GM19099 (cell line): ENCODE data around the gene TEX11.

Experiments
- POLR2A ChIP-seq: IDR thresholded peaks from 3 replicates; pipeline ENCODE4 v1.6.1; 2011; ENCODE audit warnings: low read depth; ENCODE audit not compliant: insufficient read length; ENCODE audit errors: extremely low read depth

Gene TEX11

DNA sequence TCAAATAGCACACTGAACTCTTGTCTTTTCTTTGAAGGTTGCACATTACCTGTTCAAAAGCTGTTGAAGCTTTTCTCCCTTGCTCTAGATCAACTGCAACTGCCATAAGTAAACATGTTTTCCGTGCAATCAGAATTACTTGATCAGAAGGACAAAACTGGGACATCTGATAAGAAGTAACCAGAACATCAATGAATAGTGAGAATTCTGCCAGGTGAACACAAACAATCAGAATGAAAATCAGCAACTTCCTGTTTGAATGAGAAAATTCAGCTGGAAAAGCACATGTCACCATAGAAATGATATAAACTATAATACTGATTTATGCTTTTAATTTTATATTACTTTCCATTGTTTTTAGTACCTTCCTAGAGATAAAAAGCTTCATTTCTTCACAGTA lies 303.2 kb downstream of the TEX11 start:
- no peak for TF ChIP-seq POLR2A

DNA sequence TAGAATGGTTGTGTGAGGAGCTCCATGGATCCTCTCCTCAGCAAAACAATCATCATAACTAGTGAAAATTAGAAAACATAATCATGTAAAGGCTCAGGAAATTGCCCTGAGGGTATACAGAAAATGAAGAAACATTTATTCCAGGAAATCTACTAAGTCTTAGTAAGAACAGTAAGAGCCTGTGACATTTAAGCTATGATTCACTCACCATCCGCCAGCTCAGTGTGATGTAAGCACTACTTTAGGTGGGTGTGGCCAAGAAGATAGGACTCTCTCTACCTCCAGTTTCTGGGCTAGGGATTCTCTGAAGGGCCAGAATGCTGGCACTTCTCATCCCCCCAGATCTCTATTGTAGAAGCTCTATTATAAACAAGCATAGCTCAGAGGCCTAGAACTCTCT lies 316.4 kb downstream of the TEX11 start:
- no peak for TF ChIP-seq POLR2A

DNA sequence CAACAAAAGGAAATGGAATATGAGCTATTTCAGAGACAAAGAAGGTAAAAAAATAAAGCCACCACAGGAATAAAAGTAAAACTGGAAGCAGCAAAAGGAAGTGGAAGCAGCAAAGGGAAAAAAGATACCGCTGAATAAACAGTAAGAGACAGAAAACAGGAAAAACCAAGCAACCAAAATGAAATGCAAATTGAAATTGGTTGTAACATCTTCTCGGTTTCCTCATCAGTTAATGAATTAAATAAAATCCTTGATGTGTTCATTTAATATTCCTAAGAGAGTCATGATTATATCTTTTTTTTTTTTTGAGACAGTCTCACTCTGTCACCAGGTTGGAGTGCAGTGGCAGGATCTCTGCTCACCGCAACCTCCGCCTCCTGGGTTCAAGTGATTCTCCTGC lies 331.1 kb downstream of the TEX11 start:
- TF ChIP-seq POLR2A: no peak

DNA sequence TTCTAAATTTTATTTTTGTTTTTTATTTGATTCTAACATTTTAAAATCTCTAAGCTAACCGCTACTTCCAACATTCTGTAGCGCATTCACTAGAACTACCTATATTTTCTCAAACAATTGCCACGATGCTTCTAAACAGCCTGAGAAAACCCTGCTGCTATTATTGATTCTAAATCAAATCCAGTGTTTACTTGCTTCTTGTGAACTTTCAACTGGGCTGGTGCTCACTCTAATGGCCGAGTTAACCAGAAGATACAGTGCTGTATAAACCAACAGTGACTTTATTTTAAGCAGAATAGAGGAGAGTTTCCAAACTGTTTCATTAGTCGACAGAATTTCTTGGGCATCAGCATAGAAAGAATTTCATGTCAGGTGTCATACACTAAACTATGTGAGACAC lies 353.6 kb downstream of the TEX11 start:
- no peak for TF ChIP-seq POLR2A

DNA sequence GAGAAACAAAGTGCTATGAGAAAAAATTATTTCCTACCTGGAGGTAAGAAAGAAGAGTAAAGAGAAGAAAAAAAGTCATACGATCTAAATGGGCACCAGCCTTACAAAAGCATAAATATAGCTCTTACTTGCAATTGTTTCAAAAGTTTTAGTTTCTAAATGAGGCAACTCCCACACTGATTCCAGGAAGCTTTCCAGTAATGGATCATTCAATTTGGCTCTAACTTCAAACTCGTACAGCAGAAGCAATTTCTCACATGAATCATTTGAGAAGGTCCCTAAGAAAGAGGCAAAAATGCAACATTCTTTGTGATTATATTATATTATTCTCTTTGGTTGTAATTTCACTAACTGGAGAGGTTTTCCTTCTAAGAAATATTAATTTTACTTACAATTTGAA lies 354.0 kb downstream of the TEX11 start:
- no peak for TF ChIP-seq POLR2A

DNA sequence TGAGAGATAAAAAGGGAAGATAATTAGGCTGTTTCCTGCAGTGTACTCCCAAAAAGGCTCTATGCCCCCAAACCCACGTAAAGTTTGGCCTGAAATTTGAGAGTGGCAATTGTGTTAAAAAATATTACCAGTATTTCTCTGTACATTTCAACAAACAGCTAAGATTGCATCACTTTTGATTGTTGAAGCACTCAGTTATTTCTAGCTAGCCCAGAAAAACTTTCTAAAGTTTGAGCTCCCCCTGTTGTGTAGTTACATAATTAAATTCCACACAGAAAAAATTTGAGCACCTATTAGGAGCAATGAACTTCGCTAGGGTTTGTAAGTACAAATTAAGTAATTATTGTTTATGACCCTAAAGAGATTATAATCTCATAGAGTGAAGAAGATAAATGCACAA lies 354.4 kb downstream of the TEX11 start:
- TF ChIP-seq POLR2A: no peak

DNA sequence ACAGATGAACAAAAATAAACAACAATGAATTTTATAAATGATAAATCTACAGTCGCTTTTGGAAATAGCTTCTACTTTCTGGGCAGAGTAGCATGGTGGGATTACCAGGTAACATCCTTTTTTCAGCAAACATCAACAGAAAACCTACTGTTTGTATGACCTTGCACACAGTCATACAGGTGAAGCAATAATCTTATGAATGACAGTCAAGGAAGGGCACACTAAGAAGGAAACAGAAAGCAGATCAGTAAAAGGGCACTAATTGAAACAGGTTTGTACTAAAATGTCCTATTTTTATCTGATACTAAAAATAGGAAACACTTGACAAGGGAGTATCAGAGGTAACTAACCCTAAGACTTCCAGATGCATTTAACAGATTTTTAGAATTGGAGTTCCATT lies 355.0 kb downstream of the TEX11 start:
- no peak for TF ChIP-seq POLR2A

DNA sequence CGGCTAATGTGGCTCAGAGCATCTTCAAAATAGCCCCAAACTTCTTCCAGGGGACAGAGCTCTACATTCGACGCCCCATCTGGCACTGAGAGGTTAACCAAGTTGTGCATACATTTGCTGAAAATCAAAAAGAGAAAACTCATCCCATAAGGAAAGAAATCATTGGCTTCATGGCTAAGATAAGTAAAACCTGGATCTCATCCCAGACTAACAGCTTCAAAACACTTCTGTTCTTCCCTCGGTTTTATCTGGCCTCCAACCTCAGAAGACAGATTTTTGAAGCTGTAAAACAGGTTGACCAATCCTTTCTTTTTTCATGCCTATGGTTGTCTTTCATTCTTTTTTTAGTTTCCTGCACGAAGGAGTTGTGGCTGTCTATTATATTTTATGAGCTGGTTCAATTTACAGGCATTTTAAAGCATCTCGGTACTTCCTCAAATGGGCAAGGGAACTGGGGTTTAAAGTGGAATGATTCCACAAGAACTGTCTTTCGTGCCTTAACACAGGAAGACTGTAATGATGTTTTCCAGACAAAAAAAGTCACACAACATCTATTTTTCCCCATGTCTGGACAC lies 356.3 kb downstream of the TEX11 start:
- TF ChIP-seq POLR2A: no peak

DNA sequence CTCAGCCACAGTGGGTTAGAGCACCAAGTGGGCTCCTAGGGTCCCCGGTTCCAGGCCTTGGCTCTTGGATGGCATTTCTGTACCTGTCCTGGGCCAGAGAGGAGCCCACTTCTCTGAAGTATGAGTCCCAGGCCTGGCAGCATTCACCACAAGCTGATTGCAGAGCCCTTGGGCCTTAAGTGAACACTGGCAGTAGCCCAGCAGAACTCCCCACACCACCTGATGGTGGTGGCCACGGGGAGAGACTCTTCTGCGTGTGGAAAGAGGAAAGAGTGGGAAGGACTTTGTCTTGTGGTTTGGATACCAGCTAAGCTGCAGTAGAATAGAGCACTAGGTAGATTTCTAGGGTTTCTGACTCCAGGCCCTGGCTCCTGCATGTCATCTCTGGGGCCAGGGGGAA lies 359.1 kb downstream of the TEX11 start:
- TF ChIP-seq POLR2A: no peak

DNA sequence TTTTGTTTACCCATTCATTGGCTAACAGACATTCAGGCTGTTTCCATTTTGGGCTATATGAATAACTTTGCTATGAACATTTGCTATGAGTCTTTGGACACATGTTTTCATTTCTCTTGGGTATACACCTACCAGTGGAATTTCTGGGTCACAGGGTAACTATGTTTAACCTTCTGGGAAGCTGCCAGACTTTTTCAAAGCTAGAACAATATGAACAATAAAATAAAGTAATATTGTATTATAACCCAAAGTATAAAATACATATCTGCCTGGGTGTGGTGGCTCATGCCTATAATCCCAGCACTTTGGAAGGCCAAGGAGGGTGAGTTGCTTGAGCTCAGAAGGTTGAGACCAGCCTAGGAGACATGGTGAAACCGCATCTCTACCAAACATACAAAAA lies 373.3 kb downstream of the TEX11 start:
- TF ChIP-seq POLR2A: no peak

DNA sequence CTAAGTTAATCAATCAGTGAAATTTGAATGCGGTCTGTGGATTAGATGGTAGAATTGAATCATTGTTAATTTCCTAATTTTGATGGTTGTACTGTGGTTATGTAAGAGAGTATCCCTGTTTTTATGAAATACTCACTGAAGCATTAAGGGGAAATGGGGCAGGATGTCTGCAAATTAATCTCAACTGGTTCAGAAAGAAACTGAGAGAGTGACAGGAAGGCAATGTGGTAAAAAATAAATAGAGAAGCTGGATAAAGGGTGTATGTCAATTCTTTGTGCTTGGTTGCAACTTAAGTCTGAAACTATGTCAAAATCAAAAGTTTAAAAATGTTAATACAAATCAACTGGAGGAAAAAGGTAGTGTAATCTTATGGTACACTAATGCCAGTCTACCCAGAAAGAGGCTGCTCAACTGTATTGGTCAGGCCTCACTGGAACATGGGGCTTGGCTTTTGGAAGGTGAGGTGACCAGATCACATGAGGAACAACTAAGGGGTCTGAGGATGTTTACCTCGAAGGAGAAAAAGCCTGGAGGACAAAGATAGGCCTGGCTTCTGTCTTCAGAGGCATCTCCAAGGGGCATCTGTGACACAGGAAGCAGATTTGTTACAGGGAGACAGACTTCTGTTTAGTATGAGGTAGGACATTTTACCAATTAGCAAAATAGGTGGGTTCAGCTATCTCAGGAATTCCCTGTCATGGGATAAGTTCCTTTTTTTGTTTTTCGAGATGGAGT lies 380.7 kb downstream of the TEX11 start:
- TF ChIP-seq POLR2A: no peak

DNA sequence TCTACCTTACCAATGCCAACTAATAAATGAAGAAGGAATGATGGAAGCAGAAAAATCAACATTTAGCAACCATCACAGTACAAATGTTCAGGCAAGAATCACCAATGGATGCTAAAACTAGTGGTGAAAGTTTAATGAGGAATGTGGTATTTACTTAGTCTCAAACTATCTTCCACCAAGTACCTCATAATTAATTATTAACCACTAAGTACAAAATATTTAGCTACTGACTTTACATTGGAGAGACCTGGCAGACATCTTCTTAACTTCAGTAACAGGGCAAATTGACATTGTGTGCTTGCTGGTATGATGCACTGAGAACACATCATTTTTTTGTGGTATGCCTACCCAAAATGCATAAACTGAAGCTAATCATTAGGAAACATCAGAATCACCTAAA lies 381.5 kb downstream of the TEX11 start:
- no peak for TF ChIP-seq POLR2A

DNA sequence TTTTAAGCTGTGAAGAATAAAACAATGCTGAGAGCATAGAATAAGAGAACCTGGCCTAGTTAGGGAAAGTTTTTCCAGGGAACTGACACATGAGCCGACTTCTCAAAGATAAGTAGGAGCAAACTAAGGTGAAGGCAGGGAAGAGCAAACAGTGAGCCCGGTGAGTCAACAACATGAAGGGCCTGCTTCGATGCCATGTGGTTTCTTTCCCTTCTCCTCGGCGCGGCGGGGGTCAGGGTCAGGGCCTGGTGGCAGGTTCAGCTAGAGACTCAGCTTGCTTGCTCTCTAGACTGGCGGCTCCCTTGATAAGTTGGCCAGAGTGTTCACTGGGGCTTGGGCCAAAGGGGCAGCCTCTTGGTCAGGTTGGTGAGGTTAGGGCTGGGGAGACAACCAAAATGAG lies 382.8 kb downstream of the TEX11 start:
- no peak for TF ChIP-seq POLR2A

DNA sequence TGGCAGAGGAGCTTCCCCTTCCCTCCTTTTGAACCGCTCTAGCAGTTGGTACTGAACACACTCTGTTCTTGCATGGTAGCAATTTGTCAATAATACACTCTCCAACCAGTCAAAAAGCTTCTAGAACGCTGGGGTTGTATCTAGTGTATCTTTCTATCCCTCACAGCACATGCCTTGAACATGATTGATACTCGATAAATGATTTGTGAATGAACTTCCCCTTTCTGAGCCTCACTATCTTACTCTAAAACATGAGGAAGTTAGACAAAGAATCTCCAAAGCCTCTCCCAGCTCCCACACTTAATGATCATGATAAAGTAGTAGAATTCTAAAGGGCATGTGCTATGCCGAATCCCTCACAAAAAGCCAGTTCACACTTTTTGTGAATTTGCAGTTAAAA lies 399.4 kb downstream of the TEX11 start:
- no peak for TF ChIP-seq POLR2A

DNA sequence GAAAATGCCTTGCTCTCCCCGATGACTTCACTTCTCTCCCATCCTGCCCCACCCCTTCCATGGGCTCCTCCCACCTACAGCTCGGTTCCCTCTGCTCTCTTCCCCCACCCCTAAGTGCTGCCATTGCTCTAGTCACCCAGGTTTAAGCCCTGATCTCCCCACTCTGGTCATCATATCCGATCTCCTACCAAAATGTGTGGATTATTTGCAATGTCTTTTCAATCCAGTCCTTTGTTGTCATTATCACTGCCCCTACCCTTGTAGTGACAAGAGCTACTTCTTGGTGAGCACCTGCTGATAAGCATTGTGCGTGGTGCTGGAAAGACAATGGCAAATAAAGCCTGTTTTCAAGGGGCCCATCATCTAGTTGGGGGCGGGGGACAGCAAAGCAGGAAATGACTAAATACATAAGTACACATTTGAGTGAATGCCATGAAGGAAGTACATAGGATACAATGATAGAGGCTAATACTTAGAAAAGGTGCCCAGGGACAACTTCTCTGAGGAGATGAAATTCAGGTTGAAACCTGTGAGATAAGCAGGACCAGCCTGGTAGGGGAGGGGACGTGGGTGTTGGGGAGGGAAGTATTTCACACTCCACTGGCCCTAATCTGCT lies 400.1 kb downstream of the TEX11 start:
- TF ChIP-seq POLR2A: no peak

DNA sequence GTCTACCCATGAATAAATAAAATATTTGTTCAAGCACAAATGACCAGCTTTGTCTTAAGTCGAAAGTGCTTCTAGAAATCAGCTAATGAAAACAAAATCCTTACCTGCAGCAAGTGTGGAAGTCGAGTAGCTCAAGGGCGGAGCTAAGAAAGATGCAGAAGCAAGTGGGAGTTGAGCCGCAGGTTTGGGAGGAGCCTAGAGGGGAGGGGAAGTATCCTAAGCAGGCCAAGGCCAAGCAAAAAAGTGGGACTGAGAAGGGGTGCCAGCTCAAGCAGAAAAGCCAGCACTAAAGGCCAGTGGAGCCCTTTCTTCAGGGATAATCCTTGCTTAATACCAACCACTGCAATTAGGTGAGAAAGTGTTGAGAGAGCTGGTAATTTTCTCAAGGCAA lies 403.1 kb downstream of the TEX11 start:
- no peak for TF ChIP-seq POLR2A
